ENCODE data around the gene MBD3L2.
"Not testable (repeated sequence)": the region's sequence is repeated elsewhere in the genome, so short reads cannot be mapped to it uniquely, and the experiment has no call there.

- TF ChIP-seq CTCF (IDR thresholded peaks at IDR 0.05; ENCODE audit: insufficient read depth, low read length, poor library complexity, severe bottlenecking); EZH2phosphoT487 (conservative IDR thresholded peaks at IDR 0.05; ENCODE audit: low read length): not testable (repeated sequence)
These were observed 18.0 kb downstream of the MBD3L2 start for GRCh38 chr19:7067122-7067521.
